AG09319 (cell line): ENCODE measurements around the gene CLPSL2.

Experiments
- DNase-seq: peaks from one replicate; pipeline ENCODE4 v3.0.0-alpha.2; 2010; ENCODE audit warnings: low read depth; ENCODE audit errors: extremely low read depth
- CTCF ChIP-seq: IDR thresholded peaks from 2 replicates; pipeline ENCODE4 v1.5.1; 2011; ENCODE audit warnings: low read depth, mild to moderate bottlenecking, inconsistent platforms, low read length, moderate library complexity

The CLPSL2 gene

GRCh38 chr6:35824552-35825192 is 48.3 kb downstream of the CLPSL2 start:
- TF ChIP-seq CTCF: no peak
- no peak for DNase-seq
